CD14-positive monocyte (primary cell): ENCODE results near the gene MINDY3. TPM values are rescaled to one million over a fixed set of nuclear protein-coding genes. Genes with fewer than 3 reads are reported as not detected.

ENCODE experiments used
- DNase-seq, 3 donors: peaks; one replicate each; pipeline ENCODE4 v3.0.0-alpha.2; 2011 to 2022
- H2AFZ ChIP-seq: 2 replicates; pipeline ENCODE4 v1.6.0; 2012; ENCODE audit warnings: mild to moderate bottlenecking, low read depth, low read length, inconsistent platforms; ENCODE audit not compliant: insufficient read depth, poor library complexity, severe bottlenecking
- H3K27ac ChIP-seq, 2 donors: 1 replicate in 1 of 2; 2 replicates in 1 of 2; pipeline ENCODE4 v1.5.1; 2012 to 2013; ENCODE audit warnings: low read length in 2 of 2, control low read depth in 1 of 2, inconsistent platforms in 1 of 2, low read depth in 1 of 2, mild to moderate bottlenecking in 1 of 2
- H3K27me3 ChIP-seq, 2 donors: one replicate each; pipeline versions ENCODE4 v1.6.0 to v1.6.1; 2011 to 2013; ENCODE audit warnings: low read length in 2 of 2; ENCODE audit not compliant: control insufficient read depth in 2 of 2, insufficient read depth in 2 of 2
- H3K36me3 ChIP-seq, 2 donors: replicated peaks in 1 of 2; 1 replicate in 1 of 2; 2 replicates in 1 of 2; pipeline versions ENCODE4 v1.5.1 to v1.6.1; 2012 to 2013; ENCODE audit warnings: low read length in 2 of 2, control low read depth in 1 of 2, inconsistent platforms in 1 of 2, mild to moderate bottlenecking in 1 of 2; ENCODE audit not compliant: insufficient read depth in 2 of 2, control insufficient read depth in 1 of 2
- H3K4me1 ChIP-seq, 2 donors: 1 replicate in 1 of 2; 2 replicates in 1 of 2; pipeline versions ENCODE4 v1.5.1 to v1.6.1; 2012 to 2013; ENCODE audit warnings: low read length in 2 of 2, control low read depth in 1 of 2, inconsistent platforms in 1 of 2, mild to moderate bottlenecking in 1 of 2, moderate library complexity in 1 of 2; ENCODE audit not compliant: insufficient read depth in 2 of 2, control insufficient read depth in 1 of 2
- H3K4me2 ChIP-seq: replicated peaks from 2 replicates; pipeline ENCODE3; 2012; ENCODE audit warnings: low read length, moderate library complexity, mild to moderate bottlenecking; ENCODE audit not compliant: poor library complexity, severe bottlenecking; ENCODE audit errors: extremely low read depth
- H3K4me3 ChIP-seq, 3 experiments: fragments of 200-600 bp in 1 of 3; sonication (generic) in 1 of 3; replicated peaks in 1 of 3; 1 replicate in 2 of 3; 2 replicates in 1 of 3; pipeline ENCODE4 v1.5.1; 2011 to 2013; ENCODE audit warnings: low read length in 3 of 3, mild to moderate bottlenecking in 3 of 3, control low read depth in 2 of 3, low read depth in 2 of 3, inconsistent platforms in 1 of 3, moderate library complexity in 1 of 3
- H3K79me2 ChIP-seq: 2 replicates; pipeline ENCODE4 v1.6.0; 2012; ENCODE audit warnings: mild to moderate bottlenecking, control low read depth, inconsistent platforms, low read length, moderate library complexity; ENCODE audit not compliant: insufficient read depth
- H3K9ac ChIP-seq: 2 replicates; pipeline ENCODE4 v1.6.0; 2017; ENCODE audit warnings: low read length, mild to moderate bottlenecking; ENCODE audit not compliant: insufficient read depth, poor library complexity, severe bottlenecking
- H3K9me3 ChIP-seq, 2 donors: replicated peaks in 1 of 2; 1 replicate in 1 of 2; 2 replicates in 1 of 2; pipeline versions ENCODE4 v1.5.1 to v1.6.1; 2012 to 2013; ENCODE audit warnings: low read length in 2 of 2, control low read depth in 1 of 2; ENCODE audit not compliant: control insufficient read depth in 1 of 2, insufficient read depth in 1 of 2
- H4K20me1 ChIP-seq: 2 replicates; pipeline ENCODE4 v1.6.0; 2012; ENCODE audit warnings: mild to moderate bottlenecking, low read length, control low read depth, moderate library complexity; ENCODE audit not compliant: insufficient read depth
- H3K27ac Mint-ChIP-seq, 7 donors: one replicate each; pipeline ENCODE4 v1.8.0; 2020; ENCODE audit warnings: mild to moderate bottlenecking in 7 of 7, mixed read lengths in 7 of 7, moderate library complexity in 6 of 7, inconsistent platforms in 2 of 7
- H3K27me3 Mint-ChIP-seq, 3 donors: one replicate each; pipeline ENCODE4 v1.8.0; 2021 to 2022; ENCODE audit warnings: low read depth in 3 of 3, mild to moderate bottlenecking in 3 of 3, mixed read lengths in 3 of 3, moderate library complexity in 3 of 3, inconsistent platforms in 1 of 3
- H3K36me3 Mint-ChIP-seq, 2 donors: one replicate each; pipeline ENCODE4 v1.8.0; 2020; ENCODE audit warnings: mixed read lengths in 2 of 2, inconsistent platforms in 1 of 2, mild to moderate bottlenecking in 1 of 2
- H3K4me1 Mint-ChIP-seq: one replicate; pipeline ENCODE4 v1.8.0; 2020; ENCODE audit warnings: mild to moderate bottlenecking, mixed read lengths
- H3K4me3 Mint-ChIP-seq, 2 donors: one replicate each; pipeline ENCODE4 v1.8.0; 2020; ENCODE audit warnings: mild to moderate bottlenecking in 2 of 2, mixed read lengths in 2 of 2, moderate library complexity in 1 of 2
- H3K9me3 Mint-ChIP-seq, 7 donors: one replicate each; pipeline ENCODE4 v1.8.0; 2020 to 2022; ENCODE audit warnings: mixed read lengths in 7 of 7, mild to moderate bottlenecking in 6 of 7, moderate library complexity in 6 of 7, inconsistent platforms in 2 of 7
- WGBS: methylation state at CpG from one replicate; pipeline ENCODE4 v1.1.5; 2013; ENCODE audit warnings: missing lambda C conversion rate; ENCODE audit not compliant: insufficient coverage; 5-methylcytosine and 5-hydroxymethylcytosine counted together
- intact Hi-C, 2 donors: fragments of 100-400 bp; cut with micrococcal nuclease; formaldehyde crosslinking; loops; one replicate each; pipeline versions ENCODE4 v1.15.0 to v1.15.1; 2023
- polyA plus RNA-seq, 3 donors: library from polyadenylated mRNA; depleted of rRNA in 1 of 3; unstranded in 2 of 3; stranded (reverse) in 1 of 3; fragments of 300-500 nt in 2 of 3; fragments of >200 nt in 1 of 3; fragmentation: Illumina TruSeq in 2 of 3; gene quantifications; 1 replicate in 2 of 3; 2 replicates in 1 of 3; pipeline ENCODE4 v1.2.3, GENCODE V29; 2012 to 2021
- TF ChIP-seq, protein P1 (sequence below): fragments of 200-600 bp; IDR thresholded peaks from one replicate; pipeline ENCODE4 v1.8.0; 2022; ENCODE audit warnings: antibody characterized with exemption, mild to moderate bottlenecking

The MINDY3 gene
- polyA plus RNA-seq, 3 donors = 2.4 to 14.8 (median 4.4) TPM

DNA sequence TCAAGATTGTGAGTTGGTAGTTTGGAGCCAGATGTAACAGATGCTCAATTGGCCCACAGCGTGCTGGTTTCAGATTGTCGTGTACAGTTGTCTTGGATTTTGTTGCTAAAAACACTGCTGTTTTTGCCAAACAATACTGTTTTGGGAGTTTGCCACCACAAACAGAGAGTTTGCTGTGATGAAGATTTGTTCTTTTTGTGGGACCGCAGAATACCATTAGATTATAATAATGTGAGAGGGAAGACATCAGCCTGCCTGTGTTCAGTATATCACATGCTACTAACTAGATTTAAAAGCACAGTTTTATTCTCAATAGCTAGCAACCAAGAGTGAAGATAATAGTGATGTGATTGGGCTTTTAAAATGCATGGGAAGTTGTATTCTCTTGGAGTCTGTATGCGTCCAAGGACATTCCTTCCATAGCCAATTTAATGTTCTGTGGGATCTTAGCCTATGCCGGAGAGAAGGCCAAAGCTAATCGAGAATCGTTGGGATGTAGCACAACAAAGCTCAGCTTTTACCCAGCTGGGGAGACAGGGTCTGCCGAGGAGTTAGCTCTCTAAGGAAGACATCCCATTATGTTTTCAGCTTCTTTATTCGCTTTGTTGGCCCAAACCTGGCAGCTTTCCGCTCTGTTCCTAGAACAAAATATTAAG lies 121.9 kb downstream of the MINDY3 start:
- no peak for DNase-seq

DNA sequence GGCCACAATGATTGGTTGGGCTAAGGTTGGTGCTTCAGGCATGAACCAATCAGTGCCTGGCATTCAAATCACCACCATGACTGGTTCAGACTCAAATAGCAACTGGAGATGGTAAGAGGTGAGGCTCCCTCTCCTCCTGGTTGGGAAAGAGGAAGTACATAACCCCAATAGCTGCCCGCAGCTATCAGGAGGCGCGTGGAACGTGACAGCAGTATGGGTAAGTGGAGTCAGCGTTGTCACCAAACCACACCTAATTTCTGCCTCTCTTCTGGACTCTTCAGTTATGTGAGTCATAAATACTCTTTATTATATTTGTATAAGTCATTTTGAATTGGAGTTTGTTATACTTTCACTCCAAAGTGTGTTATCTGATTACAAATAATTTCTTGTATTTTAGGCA lies 122.7 kb downstream of the MINDY3 start:
- no CpG with 5 or more reads among the region's 5 CpGs for WGBS

More for the DNA sequence above, 121.9 kb downstream of the MINDY3 start:
- Histone ChIP-seq H4K20me1 (no peaks in the 10 kb centered on the region), H3K9me3 (no peaks in the 10 kb centered on the region), H3K27ac (no peak overlapping the region), H3K9ac (no peak overlapping the region), H3K4me1 (no peaks in the 10 kb centered on the region), H3K36me3 (no peaks in the 10 kb centered on the region), H3K27me3 (no peaks in the 10 kb centered on the region), H3K4me2 (no peak overlapping the region), H2AFZ (no peak overlapping the region), H3K79me2 (no peaks in the 10 kb centered on the region), H3K4me3 (no peak overlapping the region)
- TF ChIP-seq, protein P1, sequence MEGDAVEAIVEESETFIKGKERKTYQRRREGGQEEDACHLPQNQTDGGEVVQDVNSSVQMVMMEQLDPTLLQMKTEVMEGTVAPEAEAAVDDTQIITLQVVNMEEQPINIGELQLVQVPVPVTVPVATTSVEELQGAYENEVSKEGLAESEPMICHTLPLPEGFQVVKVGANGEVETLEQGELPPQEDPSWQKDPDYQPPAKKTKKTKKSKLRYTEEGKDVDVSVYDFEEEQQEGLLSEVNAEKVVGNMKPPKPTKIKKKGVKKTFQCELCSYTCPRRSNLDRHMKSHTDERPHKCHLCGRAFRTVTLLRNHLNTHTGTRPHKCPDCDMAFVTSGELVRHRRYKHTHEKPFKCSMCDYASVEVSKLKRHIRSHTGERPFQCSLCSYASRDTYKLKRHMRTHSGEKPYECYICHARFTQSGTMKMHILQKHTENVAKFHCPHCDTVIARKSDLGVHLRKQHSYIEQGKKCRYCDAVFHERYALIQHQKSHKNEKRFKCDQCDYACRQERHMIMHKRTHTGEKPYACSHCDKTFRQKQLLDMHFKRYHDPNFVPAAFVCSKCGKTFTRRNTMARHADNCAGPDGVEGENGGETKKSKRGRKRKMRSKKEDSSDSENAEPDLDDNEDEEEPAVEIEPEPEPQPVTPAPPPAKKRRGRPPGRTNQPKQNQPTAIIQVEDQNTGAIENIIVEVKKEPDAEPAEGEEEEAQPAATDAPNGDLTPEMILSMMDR = no peak
- H3K9me3 Mint-ChIP-seq = peaks cover 0 to 2% (median 0%) of the 10 kb centered on the region in 7 donors
- WGBS = 91% methylated on average over 9 of the region's 10 CpGs
- H3K27ac Mint-ChIP-seq = no peak overlapping the region
- H3K4me3 Mint-ChIP-seq = no peak overlapping the region
- intact Hi-C loops = no loop called here
- H3K4me1 Mint-ChIP-seq = no peaks in the 10 kb centered on the region
- no peaks in the 10 kb centered on the region for H3K36me3 Mint-ChIP-seq
- H3K27me3 Mint-ChIP-seq = peaks cover 0 to 11% (median 3%) of the 10 kb centered on the region in 3 donors

More for the DNA sequence above, 122.7 kb downstream of the MINDY3 start:
- Histone ChIP-seq H3K9me3 (no peaks in the 10 kb centered on the region), H3K4me1 (no peaks in the 10 kb centered on the region), H3K4me2 (no peak overlapping the region), H3K36me3 (no peaks in the 10 kb centered on the region), H4K20me1 (no peaks in the 10 kb centered on the region), H3K4me3 (no peak overlapping the region), H3K79me2 (no peaks in the 10 kb centered on the region), H3K27ac (no peak overlapping the region), H3K27me3 (no peaks in the 10 kb centered on the region), H3K9ac (no peak overlapping the region), H2AFZ (no peak overlapping the region)
- H3K27ac Mint-ChIP-seq = no peak overlapping the region
- no peaks in the 10 kb centered on the region for H3K36me3 Mint-ChIP-seq
- no peak overlapping the region for H3K4me3 Mint-ChIP-seq
- intact Hi-C loops = no loop called here
- H3K4me1 Mint-ChIP-seq = no peaks in the 10 kb centered on the region
- DNase-seq = no peak
- TF ChIP-seq, protein P1 = no peak
- peaks cover 0 to 2% (median 0%) of the 10 kb centered on the region in 7 donors for H3K9me3 Mint-ChIP-seq
- peaks cover 0 to 11% (median 3%) of the 10 kb centered on the region in 3 donors for H3K27me3 Mint-ChIP-seq
